ENCODE measurements around the gene TMEM38B. TPM values are rescaled to one million over a fixed set of nuclear protein-coding genes. Genes with fewer than 3 reads are reported as not detected.
"Not testable (repeated sequence)": the region's sequence is repeated elsewhere in the genome, so short reads cannot be mapped to it uniquely, and the experiment has no call there.

Gene TMEM38B
- total RNA-seq, 4 donors from 2014 or later = 4.5 to 20.1 (median 13.1) TPM

- TF ChIP-seq CTCF (IDR thresholded peaks at IDR 0.05) = no peak
- DNase-seq (ENCODE audit: low spot score) = no peak
- ATAC-seq (ENCODE audit: low FRiP score) = no peak
These were observed 7.9 kb downstream of the TMEM38B start for GRCh38 chr9:105702207-105702606.

GRCh38 chr9:105703638-105704037 lies 9.3 kb downstream of the TMEM38B start:
- DNase-seq (ENCODE audit: low spot score); ATAC-seq (ENCODE audit: low FRiP score): not testable (repeated sequence)

GRCh38 chr9:105706156-105706555 lies 11.8 kb downstream of the TMEM38B start:
- ATAC-seq (ENCODE audit: low FRiP score) (no peak), DNase-seq (ENCODE audit: low spot score) (no peak)
- no peak for TF ChIP-seq CTCF (IDR thresholded peaks at IDR 0.05)

GRCh38 chr9:105708405-105708804 lies 14.1 kb downstream of the TMEM38B start:
- TF ChIP-seq CTCF (IDR thresholded peaks at IDR 0.05) = no peak
- DNase-seq (ENCODE audit: low spot score) = no peak
- ATAC-seq (ENCODE audit: low FRiP score) = no peak

- ATAC-seq (ENCODE audit: low FRiP score) (no peak), DNase-seq (ENCODE audit: low spot score) (no peak)
- TF ChIP-seq CTCF (IDR thresholded peaks at IDR 0.05) = no peak
These were observed 16.3 kb downstream of the TMEM38B start for GRCh38 chr9:105710638-105711037.

GRCh38 chr9:105711867-105712266 lies 17.5 kb downstream of the TMEM38B start:
- TF ChIP-seq CTCF (IDR thresholded peaks at IDR 0.05) = no peak
- ATAC-seq (ENCODE audit: low FRiP score) (no peak), DNase-seq (ENCODE audit: low spot score) (no peak)

GRCh38 chr9:105712297-105712696 lies 18.0 kb downstream of the TMEM38B start:
- TF ChIP-seq CTCF (IDR thresholded peaks at IDR 0.05) = no peak
- ATAC-seq (ENCODE audit: low FRiP score) (no peak), DNase-seq (ENCODE audit: low spot score) (no peak)

GRCh38 chr9:105712773-105713172 lies 18.4 kb downstream of the TMEM38B start:
- no peak for ATAC-seq (ENCODE audit: low FRiP score)
- no peak for TF ChIP-seq CTCF (IDR thresholded peaks at IDR 0.05)
- DNase-seq (ENCODE audit: low spot score) = no peak
